GM10847 (cell line): ENCODE results near the gene NSMF.

Source experiments
- POLR2A ChIP-seq: IDR thresholded peaks from 2 replicates; pipeline ENCODE4 v1.6.1; 2011; ENCODE audit not compliant: insufficient read length; ENCODE audit errors: extremely low read depth

The NSMF gene

DNA sequence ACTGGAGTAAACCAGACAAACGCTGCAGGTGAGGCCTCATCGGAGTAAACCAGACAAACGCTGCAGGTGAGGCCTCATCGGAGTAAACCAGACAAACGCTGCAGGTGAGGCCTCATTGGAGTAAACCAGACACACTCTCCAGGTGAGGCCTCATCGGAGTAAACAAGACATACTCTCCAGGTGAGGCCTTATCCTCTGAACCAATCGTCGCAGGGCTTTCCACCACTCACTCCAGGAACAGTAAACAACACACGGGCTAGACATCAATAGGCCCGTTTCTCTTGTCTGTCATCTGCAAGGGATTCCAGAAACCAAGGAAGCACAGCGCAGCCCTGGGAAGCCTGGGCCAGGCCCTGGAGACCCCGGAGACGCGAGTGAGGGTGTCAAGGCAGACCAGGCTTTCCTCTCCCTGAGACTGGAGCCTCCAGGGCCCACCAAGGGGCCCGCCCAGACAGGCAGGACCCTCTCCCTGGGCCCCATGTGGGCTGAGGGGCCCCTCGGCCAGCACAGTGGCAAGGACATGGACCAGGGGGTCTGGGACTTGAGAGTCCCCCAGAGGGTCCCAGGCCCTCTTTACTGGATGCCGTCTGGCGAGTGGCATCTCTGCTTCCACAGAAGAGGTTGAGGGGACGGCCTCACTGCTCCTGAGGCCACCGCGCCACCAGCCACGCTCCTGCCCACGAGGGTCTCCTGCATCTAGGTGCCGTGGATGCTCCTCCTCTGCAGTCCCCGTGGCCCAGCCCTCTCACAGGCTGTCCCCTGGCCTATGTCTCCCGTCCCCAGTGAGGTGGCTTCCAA is 26.4 kb upstream of the NSMF start:
- TF ChIP-seq POLR2A: no peak

DNA sequence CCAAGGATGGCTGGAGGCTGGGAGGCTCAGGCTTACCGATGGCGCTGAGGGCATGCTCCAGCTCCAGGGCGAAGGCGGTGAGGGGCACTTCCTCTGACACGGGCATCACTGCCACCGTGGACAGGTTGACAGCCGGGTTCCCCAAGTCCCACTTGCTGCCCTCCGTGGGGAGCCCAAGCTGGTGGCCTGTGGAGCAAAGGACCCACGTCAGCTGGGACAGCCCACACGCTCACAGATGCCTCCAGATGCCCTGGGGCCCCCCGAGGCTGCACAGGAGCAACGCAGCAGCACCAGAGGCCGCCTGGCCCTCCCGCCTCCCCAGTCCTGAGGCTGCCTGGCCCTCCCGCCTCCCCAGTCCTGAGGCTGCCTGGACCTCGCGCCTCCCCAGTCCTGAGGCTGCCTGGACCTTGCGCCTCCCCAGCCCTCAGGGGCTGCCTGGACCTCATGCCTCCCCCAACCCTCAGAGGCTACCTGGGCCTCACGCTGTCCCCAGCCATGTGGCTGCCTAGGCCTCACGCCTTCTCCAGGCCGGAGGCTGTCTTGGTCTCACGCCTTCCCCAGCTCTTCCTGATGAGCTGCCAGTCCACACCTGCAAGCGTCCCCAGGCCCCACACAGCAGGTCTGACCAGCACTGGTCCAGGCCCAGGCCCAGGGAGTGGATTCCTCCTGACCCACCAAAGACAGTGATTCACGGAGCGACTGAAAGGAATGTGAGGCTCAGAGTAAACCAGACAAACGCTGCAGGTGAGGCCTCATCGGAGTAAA is 25.6 kb upstream of the NSMF start:
- no peak for TF ChIP-seq POLR2A

DNA sequence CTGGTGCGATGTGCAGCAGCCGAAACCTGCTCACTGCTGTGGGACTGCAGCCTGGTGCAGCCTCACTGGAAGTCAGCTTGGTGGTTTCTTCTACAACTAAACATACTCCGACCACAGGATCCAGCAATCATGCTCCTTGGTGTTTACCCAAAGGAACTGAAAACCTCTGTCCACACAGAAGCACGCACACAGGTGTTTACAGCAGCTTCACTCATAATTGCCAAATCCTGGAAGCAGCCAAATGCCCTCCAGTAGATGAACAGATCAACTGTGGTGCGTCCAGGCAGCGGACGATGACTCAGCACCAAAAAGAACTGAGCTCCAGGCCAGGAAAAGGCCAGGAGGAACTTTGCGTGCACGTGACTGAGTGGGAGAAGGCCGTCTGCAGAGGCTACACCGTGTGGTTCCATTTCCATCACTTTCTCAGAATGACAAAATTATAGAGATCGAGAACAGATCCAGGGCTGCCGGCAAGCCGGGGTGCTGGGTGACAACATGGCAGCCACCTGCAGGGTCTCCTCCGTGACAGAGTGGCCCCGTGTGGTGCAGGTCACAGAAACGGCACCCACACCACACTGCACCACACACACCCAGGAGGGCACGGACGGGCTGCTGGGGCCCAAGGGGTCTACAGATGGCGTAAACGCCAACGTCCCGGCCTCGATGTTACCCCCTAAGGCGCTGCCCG is 23.1 kb upstream of the NSMF start:
- TF ChIP-seq POLR2A: no peak

DNA sequence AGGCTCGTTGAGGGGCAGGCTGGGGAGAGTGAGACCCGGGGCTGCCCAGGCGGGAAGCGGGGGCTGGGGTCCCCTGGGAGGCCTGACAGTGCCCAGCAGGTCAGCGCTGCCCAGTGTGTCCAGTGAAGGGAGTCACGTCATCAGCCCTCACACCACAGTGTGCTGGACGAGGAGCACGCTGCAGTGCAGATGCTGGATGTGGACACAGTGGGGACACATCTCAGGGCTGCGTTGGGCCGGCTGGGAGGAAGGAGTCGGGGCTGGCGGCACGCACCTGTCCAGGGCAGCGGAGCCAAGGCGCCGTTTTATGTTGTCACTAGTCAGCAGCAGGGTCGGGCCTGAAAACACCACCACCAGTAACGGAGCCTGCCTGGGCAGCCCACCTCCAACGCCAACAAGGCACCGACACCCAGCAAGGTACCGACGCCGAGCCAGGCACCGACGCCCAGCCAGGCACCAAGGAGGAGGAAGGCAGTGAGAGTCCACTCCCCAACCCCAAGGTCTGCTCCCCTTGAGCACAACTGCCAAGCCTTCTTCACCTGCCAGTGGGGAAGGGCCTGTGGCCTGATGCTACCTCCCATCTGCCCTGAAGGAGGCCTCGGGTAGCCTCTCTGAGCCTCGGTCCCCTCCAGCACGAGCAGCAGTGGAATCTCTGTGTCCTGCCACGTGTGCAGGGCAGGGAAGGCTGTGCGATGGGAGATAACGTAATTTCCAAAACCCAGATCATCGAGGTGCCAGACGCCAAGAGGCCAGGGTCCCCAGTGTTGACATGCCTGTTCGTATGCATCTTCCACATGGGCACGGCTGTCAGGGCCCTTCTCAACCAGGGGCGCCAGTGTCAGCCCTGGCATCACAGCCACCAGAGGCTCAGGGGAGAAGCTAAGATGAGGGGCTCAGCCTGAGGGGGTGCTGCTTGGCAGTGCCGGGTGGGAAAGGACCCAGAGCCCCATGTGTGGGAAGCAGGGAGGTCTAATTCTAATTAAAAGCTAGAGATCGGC is 21.9 kb upstream of the NSMF start:
- TF ChIP-seq POLR2A: no peak

DNA sequence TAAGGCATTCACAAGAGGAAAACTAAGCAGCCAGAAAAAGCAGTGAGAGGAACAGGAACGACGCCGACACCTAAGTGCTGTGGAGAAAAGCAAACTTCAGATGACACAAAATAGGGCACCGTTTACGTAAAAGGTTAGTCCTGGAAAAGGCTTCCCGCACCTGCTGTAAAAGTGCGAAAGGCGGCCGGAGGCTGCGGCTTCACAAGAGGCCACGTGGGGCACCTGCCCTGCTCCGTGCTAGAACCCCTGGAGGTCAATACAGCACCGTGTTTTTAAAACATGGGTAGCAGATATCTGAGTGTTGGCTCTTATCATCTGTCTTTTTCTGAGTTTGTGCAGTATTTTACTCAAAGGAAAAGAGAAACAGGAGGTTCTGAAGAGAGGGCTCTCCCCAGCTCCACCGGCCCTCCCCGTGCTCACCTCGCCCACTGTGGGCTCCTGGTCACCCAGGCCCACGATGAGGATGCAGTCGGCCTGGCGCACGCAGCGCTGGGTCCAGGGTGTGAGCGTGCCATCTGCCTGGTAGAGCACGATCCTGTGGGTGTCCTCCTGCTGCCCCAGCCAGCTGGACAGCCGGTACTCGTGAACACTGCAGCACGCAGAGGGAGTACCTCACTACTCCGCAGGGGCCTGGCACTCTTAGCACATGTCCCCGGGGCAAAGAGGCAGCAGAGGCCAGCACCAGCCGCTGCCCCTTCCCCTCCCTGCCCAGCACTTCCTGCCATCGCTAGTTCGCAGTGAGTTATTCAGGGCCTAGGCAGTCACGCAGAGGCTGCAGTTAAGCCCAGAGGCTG is 21.0 kb upstream of the NSMF start:
- no peak for TF ChIP-seq POLR2A

DNA sequence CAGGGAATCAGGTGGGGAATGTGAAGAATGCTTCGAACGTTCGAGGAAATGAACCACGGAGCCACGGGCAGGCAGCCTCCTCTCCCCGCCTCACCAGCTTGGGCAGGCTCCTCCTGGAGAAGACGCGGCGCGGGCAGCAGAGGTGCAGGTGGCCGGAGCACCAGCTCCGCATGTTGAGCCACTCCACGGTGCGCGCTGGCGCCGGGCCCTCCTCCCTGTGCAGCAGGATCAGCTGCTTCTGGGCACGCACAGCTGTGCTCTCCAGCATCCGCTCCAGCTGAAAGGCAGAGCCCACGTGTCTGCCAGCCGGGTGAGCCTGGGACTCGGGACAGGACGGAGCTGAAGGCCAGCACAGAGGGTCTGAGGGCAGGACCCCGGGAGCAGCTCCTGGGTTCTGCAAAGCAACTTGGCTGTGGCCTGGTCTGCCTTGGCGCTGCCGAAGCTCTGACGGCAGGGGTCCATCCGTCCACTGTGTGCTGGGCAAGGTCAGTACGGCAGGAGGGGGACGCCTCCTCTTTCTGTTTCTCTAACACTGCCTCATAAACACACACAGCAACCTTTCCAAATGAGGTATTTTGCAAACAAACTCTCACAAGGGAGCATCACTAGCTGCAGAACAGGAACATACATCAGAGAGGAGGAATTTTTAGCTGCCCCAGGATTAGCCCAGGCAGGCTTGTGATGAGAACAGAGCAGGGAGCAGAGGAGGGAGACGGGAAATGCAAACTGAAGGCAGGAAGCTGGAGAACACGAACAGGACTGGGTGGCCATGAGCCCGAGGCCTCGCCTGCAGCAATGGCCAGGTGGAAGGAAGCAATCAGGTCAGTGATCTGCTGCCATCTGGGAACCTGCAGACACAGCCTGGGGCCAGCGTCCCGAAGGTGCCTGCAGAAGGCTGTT is 20.1 kb upstream of the NSMF start:
- TF ChIP-seq POLR2A: no peak

DNA sequence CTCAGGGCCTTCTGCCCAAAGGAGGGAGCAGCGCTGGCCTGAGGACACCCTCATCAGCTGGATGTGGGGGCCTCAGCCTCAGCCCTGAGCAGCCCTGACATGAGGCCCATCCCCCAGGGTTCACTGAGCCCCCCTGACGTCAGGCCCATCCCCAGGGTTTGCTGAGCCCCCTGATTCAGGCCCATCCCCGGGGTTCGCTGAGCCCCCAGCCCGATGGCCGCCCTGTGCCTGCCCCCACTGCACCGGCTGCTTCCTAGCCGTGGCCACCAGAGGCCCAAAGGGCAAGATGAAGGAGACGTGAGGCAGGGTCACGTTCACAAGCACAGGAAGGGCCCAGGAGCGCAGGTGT is 19.5 kb upstream of the NSMF start:
- no peak for TF ChIP-seq POLR2A

DNA sequence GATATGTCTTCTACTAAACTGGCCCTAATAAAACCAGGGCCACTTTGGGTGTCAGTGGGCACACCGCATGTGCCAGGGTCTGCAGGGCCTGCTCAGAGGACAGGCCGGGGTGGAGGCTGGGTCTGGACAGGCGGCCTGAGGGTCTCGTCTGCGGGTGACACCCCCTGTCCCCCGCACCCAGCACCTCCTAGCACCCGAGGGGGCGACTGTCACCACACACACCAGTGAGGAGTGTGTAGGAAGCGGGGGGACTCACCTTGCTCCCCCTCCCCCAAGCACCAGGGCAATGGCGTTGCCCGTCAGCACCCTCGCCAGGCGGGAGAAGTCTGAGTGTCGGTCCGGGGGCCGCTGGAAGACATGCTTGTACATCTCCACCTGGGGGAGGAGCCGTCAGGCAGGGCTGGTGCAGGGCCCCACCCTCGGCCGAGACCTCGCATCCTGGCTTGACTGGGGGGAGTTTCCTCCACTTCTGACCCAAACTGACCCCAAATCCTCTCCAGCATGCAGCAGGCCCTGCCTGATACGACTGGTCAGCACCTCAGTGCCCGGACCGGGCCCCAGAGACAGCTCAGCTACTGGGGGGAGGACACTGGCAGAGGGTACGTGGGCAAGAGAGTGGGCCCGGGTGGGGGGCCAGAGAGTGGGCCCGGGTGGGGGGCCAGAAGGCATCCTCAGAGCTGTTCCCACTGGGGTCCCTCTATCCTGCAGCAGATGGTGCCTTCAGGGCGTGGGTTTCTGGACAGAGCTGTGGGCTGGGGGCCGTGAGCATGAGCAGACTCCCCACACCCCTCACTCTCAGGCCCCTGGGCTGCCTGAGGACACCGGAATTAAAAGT is 18.9 kb upstream of the NSMF start:
- TF ChIP-seq POLR2A: no peak

DNA sequence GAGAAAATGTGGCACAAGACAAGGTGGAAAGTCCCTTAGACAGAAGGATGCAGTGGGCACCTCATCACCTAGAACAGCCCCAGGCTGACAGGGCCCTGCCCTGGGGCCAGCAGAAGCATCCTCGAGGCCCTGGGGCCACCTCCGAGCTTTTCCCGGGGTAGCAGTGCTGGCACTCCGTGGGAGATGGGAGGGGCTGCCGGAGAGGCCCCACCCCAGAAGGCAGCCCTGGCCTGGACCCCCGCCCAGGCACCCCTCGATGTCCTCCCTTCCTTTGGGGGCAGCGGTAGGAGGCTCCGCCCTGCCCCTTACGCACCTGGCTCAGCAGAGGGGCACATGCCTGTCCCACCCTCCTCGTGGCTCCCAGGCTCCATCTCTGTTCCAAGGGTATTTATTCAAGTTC is 17.7 kb upstream of the NSMF start:
- TF ChIP-seq POLR2A: no peak

DNA sequence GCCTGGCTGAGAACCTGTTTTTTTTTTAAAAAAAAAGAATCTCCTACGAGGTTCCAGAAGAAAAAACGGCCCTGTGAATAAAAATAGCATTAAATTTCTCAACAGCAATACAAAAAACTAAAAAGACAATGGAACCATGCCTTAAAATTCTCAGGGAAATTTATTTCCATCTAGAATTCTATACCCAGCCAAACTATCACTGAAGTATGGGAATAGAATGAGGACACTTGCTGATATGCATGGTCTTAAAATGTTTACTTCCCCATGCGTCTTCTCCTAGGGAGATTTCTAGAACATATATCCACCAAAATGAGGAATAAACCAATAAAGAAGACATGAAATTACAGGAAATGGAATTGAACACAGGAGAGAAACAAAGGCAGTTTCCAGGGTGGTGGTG is 16.5 kb upstream of the NSMF start:
- no peak for TF ChIP-seq POLR2A

DNA sequence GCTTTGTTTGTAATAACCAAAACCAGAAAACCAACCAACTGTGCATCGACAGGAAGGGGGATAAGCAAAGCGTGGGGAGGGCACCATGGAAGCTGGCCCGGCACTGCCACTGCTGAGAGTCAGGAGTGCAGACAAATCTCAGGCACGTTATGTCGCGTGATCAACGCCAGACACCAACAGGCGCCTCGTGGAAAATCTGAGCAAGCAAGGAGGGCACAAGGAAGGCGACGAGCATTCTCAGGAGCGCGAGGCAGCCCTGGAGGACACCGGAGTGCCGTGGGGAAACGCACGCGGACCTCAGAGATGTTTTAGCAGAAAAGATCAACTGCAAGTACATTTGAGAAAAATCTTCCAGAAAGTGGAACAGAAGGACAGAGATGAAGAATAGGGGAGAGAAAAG is 15.1 kb upstream of the NSMF start:
- TF ChIP-seq POLR2A: no peak

DNA sequence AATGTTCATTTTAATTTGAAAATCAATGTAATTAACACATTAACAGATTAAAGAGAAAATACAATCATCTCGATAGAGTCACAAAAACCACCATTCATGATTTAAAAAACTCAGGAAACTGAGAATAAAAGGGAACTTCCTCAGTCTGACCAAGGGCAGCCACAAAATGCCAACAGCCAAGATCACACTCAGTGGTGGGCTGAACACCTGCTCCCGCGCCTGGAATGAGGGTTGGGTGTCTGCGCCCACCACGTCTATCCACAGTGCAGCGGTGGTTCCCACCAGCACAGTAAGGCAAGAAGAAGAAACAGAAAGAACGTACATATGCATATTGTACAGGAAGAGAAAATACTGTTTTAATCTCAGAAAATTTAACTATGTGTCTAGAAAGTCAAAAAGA is 11.7 kb upstream of the NSMF start:
- no peak for TF ChIP-seq POLR2A
